NT2/D1 (cell line): ENCODE data around the gene APOBEC3H.

ENCODE experiments used
- DNase-seq: peaks from one replicate; pipeline ENCODE4 v3.0.0-alpha.2; 2011; ENCODE audit warnings: low read depth, low spot score
- H3K27me3 ChIP-seq: 2 replicates; pipeline ENCODE4 v1.6.0; 2011; ENCODE audit warnings: mild to moderate bottlenecking; ENCODE audit not compliant: insufficient read length, insufficient read depth
- H3K36me3 ChIP-seq: 2 replicates; pipeline ENCODE4 v1.6.1; 2011; ENCODE audit warnings: mild to moderate bottlenecking, low read length, mixed read lengths; ENCODE audit not compliant: insufficient read depth, insufficient read length
- H3K4me1 ChIP-seq: 2 replicates; pipeline ENCODE4 v1.5.1; 2011; ENCODE audit not compliant: insufficient read depth, insufficient read length
- H3K4me3 ChIP-seq: 2 replicates; pipeline ENCODE4 v1.5.1; 2011; ENCODE audit warnings: low read depth; ENCODE audit not compliant: insufficient read length
- H3K9ac ChIP-seq: 2 replicates; pipeline ENCODE4 v1.6.0; 2011; ENCODE audit warnings: low read depth; ENCODE audit not compliant: insufficient read length
- H3K9me3 ChIP-seq: 2 replicates; pipeline ENCODE4 v1.5.1; 2011; ENCODE audit warnings: mild to moderate bottlenecking, low read length; ENCODE audit not compliant: insufficient read depth
- SUZ12 ChIP-seq: IDR thresholded peaks from 2 replicates; pipeline ENCODE4 v1.6.1; 2011; ENCODE audit not compliant: insufficient read length, insufficient read depth; ENCODE audit errors: extremely low read depth
- YY1 ChIP-seq: IDR thresholded peaks from 2 replicates; pipeline ENCODE4 v1.6.1; 2011; ENCODE audit not compliant: insufficient read length, insufficient read depth
- ZNF274 ChIP-seq: IDR thresholded peaks from 2 replicates; pipeline ENCODE4 v1.6.1; 2011; ENCODE audit warnings: mild to moderate bottlenecking, low read depth, low read length

The APOBEC3H gene

DNA sequence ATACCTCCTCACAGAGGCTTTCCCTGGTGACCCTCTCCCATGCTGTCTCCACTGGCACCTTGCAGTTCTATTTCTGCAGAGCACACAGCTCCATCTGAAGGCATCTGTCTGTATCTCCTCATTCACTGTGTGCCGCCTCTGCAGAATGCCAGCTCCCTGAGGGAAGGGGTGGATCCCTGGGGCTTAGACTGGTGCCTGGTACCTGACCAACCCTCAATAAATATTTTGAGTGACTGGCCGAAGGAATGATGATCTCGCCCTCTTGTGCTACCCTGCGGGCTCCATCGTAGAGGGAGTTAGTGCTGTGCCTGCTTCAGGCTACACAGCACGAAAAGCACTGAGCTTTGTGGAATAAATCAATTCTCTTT, 53.8 kb downstream of the APOBEC3H start:
- H3K36me3 ChIP-seq, result no peaks in the 10 kb centered on the region

GRCh38 chr22:39151329-39151975, 54.4 kb downstream of the APOBEC3H start:
- no peak overlapping the region for H3K9ac ChIP-seq
- peaks cover 22% of the 10 kb centered on the region for H3K27me3 ChIP-seq
- TF ChIP-seq ZNF274, result no peak
- no peak for TF ChIP-seq SUZ12
- no peak for TF ChIP-seq YY1
- DNase-seq, result no peak
- H3K9me3 ChIP-seq, result no peaks in the 10 kb centered on the region
- no peak overlapping the region for H3K4me3 ChIP-seq
- H3K4me1 ChIP-seq, result peaks cover 14% of the 10 kb centered on the region
- no peaks in the 10 kb centered on the region for H3K36me3 ChIP-seq

More for the DNA sequence above, 53.8 kb downstream of the APOBEC3H start:
- peaks cover 18% of the 10 kb centered on the region for H3K4me1 ChIP-seq
- peaks cover 22% of the 10 kb centered on the region for H3K27me3 ChIP-seq
- no peak overlapping the region for H3K9ac ChIP-seq
- TF ChIP-seq YY1, result no peak
- no peak for TF ChIP-seq SUZ12
- no peak for TF ChIP-seq ZNF274
- no peak overlapping the region for H3K4me3 ChIP-seq
- DNase-seq, result no peak
- no peaks in the 10 kb centered on the region for H3K9me3 ChIP-seq

GRCh38 chr22:39152024-39152510, 55.0 kb downstream of the APOBEC3H start:
- peaks cover 22% of the 10 kb centered on the region for H3K27me3 ChIP-seq
- H3K4me1 ChIP-seq, result peaks cover 14% of the 10 kb centered on the region
- H3K4me3 ChIP-seq, result peak overlapping the region; percentile 32
- TF ChIP-seq SUZ12, result no peak
- no peak for TF ChIP-seq YY1
- TF ChIP-seq ZNF274, result no peak
- H3K9ac ChIP-seq, result no peak overlapping the region
- no peaks in the 10 kb centered on the region for H3K36me3 ChIP-seq
- H3K9me3 ChIP-seq, result no peaks in the 10 kb centered on the region
- no peak for DNase-seq

- Histone ChIP-seq H3K9me3 (no peaks in the 10 kb centered on the region), H3K4me3 (peak within 1 kb of the TSS; percentile 49), H3K4me1 (peaks cover 14% of the 10 kb centered on the region), H3K36me3 (no peaks in the 10 kb centered on the region), H3K27me3 (peaks cover 26% of the 10 kb centered on the region), H3K9ac (peak within 1 kb of the TSS; percentile 64)
- no peak for DNase-seq
- TF ChIP-seq YY1 (no peak), SUZ12 (no peak)
Measured at GRCh38 chr22:39152511-39153219, 55.6 kb downstream of the APOBEC3H start, which contains the start of gene CBX7. Gene CBX7, minus strand, starts transcription at chr22:39152680. Its CDS starts 236 bp downstream, at chr22:39152444.

DNA sequence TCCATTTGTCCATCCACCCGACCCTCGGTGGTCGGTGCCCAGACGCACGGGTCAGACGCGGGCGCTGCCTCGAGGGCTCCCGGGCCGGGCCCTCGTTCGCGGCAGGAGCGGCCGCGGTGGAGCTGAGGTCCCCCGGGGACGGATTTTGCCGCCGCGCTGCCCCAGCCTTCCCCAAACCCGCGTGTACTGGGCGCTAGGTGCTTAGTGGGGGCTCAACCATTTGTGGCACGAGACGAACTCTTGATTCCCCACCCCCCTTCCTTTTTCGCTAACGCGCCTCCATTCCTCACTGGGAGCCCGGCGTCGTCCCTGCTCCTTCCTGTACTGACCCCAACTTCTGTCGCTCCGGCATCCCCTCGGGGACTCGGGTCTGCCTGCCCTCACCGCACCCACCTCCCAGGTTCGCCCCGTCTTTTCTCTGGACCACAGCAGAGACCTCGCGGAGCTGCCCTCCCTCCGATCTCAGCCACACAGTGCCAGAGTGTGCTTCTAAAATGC, 56.2 kb downstream of the APOBEC3H start:
- H3K9ac ChIP-seq, result peak overlapping the region; percentile 64
- TF ChIP-seq SUZ12, result no peak
- no peak for TF ChIP-seq ZNF274
- no peak for TF ChIP-seq YY1
- H3K4me3 ChIP-seq, result peak overlapping the region; percentile 49
- DNase-seq, result no peak
- peaks cover 14% of the 10 kb centered on the region for H3K4me1 ChIP-seq
- no peaks in the 10 kb centered on the region for H3K9me3 ChIP-seq
- no peaks in the 10 kb centered on the region for H3K36me3 ChIP-seq
- H3K27me3 ChIP-seq, result peaks cover 28% of the 10 kb centered on the region
